NT2/D1 (cell line): Measurements from ENCODE around the gene LAMA5.

Source experiments
- SUZ12 ChIP-seq: IDR thresholded peaks from 2 replicates; pipeline ENCODE4 v1.6.1; 2011; ENCODE audit not compliant: insufficient read length, insufficient read depth; ENCODE audit errors: extremely low read depth
- YY1 ChIP-seq: IDR thresholded peaks from 2 replicates; pipeline ENCODE4 v1.6.1; 2011; ENCODE audit not compliant: insufficient read length, insufficient read depth
- ZNF274 ChIP-seq: IDR thresholded peaks from 2 replicates; pipeline ENCODE4 v1.6.1; 2011; ENCODE audit warnings: mild to moderate bottlenecking, low read depth, low read length

GRCh38 chr20:62411479-62412193 lies 44.5 kb upstream of the LAMA5 start:
- TF ChIP-seq YY1 (no peak), SUZ12 (no peak), ZNF274 (no peak)
